ENCODE data around the gene INPP5D.

GRCh38 chr2:233072838-233073237, 12.7 kb downstream of the INPP5D start:
- TF ChIP-seq EZH2phosphoT487 (IDR thresholded peaks at IDR 0.05; ENCODE audit: borderline replicate concordance, low read depth) (no peak), CTCF (IDR thresholded peaks at IDR 0.05) (no peak), SIN3A (IDR thresholded peaks at IDR 0.05; ENCODE audit: borderline replicate concordance, low read depth, low read length) (no peak), POLR2AphosphoS5 (IDR thresholded peaks at IDR 0.05; ENCODE audit: low read depth, low read length) (no peak), CHD2 (IDR thresholded peaks at IDR 0.05; ENCODE audit: low read length, partially characterized antibody) (no peak), TAF1 (IDR thresholded peaks at IDR 0.05; ENCODE audit: borderline replicate concordance, low read depth, low read length) (no peak), EP300 (IDR thresholded peaks at IDR 0.05; ENCODE audit: borderline replicate concordance in 1 of 2, low read depth in 1 of 2, low read length in 1 of 2) (no peak), TCF12 (IDR thresholded peaks at IDR 0.05) (no peak), MEF2A (IDR thresholded peaks at IDR 0.05; ENCODE audit: borderline replicate concordance, low read depth) (no peak), SMC3 (IDR thresholded peaks at IDR 0.05; ENCODE audit: low read depth, low read length) (no peak), RAD21 (IDR thresholded peaks at IDR 0.05; ENCODE audit: low read length) (no peak), RCOR1 (IDR thresholded peaks at IDR 0.05; ENCODE audit: low read length) (no peak)
